ENCODE results near the gene PICALM. TPM values are rescaled to one million over a fixed set of nuclear protein-coding genes. Genes with fewer than 3 reads are reported as not detected.

PICALM gene
- total and polyA plus RNA-seq, 9 of the 15 experiments (the other 6 are each of a cell fraction or from before 2014, with no cell fraction given), result 41.3 to 990 (median 309) TPM

- TF ChIP-seq, protein P1, sequence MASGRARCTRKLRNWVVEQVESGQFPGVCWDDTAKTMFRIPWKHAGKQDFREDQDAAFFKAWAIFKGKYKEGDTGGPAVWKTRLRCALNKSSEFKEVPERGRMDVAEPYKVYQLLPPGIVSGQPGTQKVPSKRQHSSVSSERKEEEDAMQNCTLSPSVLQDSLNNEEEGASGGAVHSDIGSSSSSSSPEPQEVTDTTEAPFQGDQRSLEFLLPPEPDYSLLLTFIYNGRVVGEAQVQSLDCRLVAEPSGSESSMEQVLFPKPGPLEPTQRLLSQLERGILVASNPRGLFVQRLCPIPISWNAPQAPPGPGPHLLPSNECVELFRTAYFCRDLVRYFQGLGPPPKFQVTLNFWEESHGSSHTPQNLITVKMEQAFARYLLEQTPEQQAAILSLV (tag; IDR thresholded peaks at IDR 0.05), result no peak
- TF ChIP-seq MECOM (CRISPR knock-in tag; IDR thresholded peaks at IDR 0.05), result peak; percentile 10; the same call in 1 of the 2 replicates
- no peak for TF ChIP-seq ZNF707 (CRISPR knock-in tag; conservative IDR thresholded peaks at IDR 0.05)
- TF ChIP-seq KAT7 (CRISPR knock-in tag; IDR thresholded peaks at IDR 0.05; ENCODE audit: borderline replicate concordance), result peak; percentile 67; the same call in 1 of the 2 replicates
- no peak for TF ChIP-seq NR3C1 (CRISPR knock-in tag; IDR thresholded peaks at IDR 0.05)
- no peak for TF ChIP-seq TAF15 (IDR thresholded peaks at IDR 0.05; ENCODE audit: low read depth, low read length)
Measured at GRCh38 chr11:86067851-86068137, 1.1 kb downstream of the PICALM start (continued).

GRCh38 chr11:86067009-86067850, 1.7 kb downstream of the PICALM start:
- CTCF ChIA-PET (ENCODE audit: low intra/inter-chr PET ratio), result interaction anchor here (1.1 kb wide), 1 partner anchor 152 kb away, joined by 4 read pairs; no protein-coding TSS in a partner anchor
- Histone ChIP-seq H3K79me2 (ENCODE audit: control insufficient read depth, insufficient read depth, low read length) (peaks cover 67% of the 10 kb centered on the region), H3K9me1 (ENCODE audit: control insufficient read depth, insufficient read depth, low read length) (no peaks in the 10 kb centered on the region), H2AFZ (ENCODE audit: low read depth, low read length) (no peak overlapping the region), H3K4me2 (ENCODE audit: insufficient read depth, low read length) (peak overlapping the region; percentile 94), H3K36me3 (ENCODE audit: control insufficient read depth, insufficient read depth, low read length) (peaks cover 10% of the 10 kb centered on the region; the same call in 1 of the 3 replicates), H4K20me1 (replicated peaks; ENCODE audit: control insufficient read depth, insufficient read depth, low read length) (peaks cover 8% of the 10 kb centered on the region; the same call in 1 of the 2 replicates), H3K4me3 (peak overlapping the region; percentile 64), H3K27me3 (ENCODE audit: control insufficient read depth in 2 of 2, insufficient read depth in 2 of 2, low read length in 2 of 2) (no peaks in the 10 kb centered on the region), H3K4me1 (replicated peaks in 1 of 2; ENCODE audit: control insufficient read depth in 2 of 2, insufficient read depth in 2 of 2, low read length in 2 of 2) (peaks cover 1 to 29% of the 10 kb centered on the region in 2 experiments; a peak in 3 of 5 replicates), H3K9ac (ENCODE audit: insufficient read depth in 1 of 2, low read depth in 2 of 2, low read length in 2 of 2) (peak overlapping the region; percentile 91 to 96), H3K9me3 (replicated peaks; ENCODE audit: control insufficient read depth, insufficient read depth, low read depth, low read length) (no peaks in the 10 kb centered on the region), H3K27ac (ENCODE audit: extremely low read depth, low read depth, low read length) (peak overlapping the region; percentile 90)
- TSS peak; percentile 35 for BruUV-seq (replicated peaks)
- intact Hi-C loops (cut with micrococcal nuclease) (loop anchor here (5.0 kb wide), 1 partner anchor 405 kb away; no protein-coding TSS in a partner anchor), in situ Hi-C loops (cut with MboI) (no loop called here)
- peak in 3 of 4 experiments; percentile 18 to 67 (median 22) for DNase-seq (ENCODE audit: extremely low read depth in 1 of 4, low spot score in 3 of 4)
- POLR2A ChIA-PET, result interaction anchor here (0.5 to 2.2 kb wide), 10 partner anchors 8 to 179 kb away, joined by 3 to 12 read pairs (median 4); no protein-coding TSS in a partner anchor
- peak; percentile 40 for FAIRE-seq
- under 1% methylated on average over 11 of the region's 11 CpGs for WGBS (ENCODE audit: insufficient coverage, low coverage, missing lambda C conversion rate)
- peak; percentile 1 for ATAC-seq
- TF ChIP-seq MAFG (tag; conservative IDR thresholded peaks at IDR 0.05) (0 out of 2 replicates have a peak, but pooled peaks have one; percentile 22), RBFOX2 (IDR thresholded peaks at IDR 0.05; ENCODE audit: low read depth, low read length) (0 out of 2 replicates have a peak, but pooled peaks have one; percentile 33), SRF (CRISPR knock-in tag; IDR thresholded peaks at IDR 0.05) (no peak), ZNF717 (CRISPR knock-in tag; IDR thresholded peaks at IDR 0.05) (no peak), MAFF (IDR thresholded peaks at IDR 0.05; ENCODE audit: low read length) (0 out of 2 replicates have a peak, but pooled peaks have one; percentile 9), SIN3A (IDR thresholded peaks at IDR 0.05; ENCODE audit: borderline replicate concordance in 2 of 2, control insufficient read depth in 1 of 2, low read depth in 2 of 2, low read length in 2 of 2) (peak in 1 of 2 experiments; percentile 11; a peak in 1 of 4 replicates), MEIS2 (IDR thresholded peaks at IDR 0.05; ENCODE audit: partially characterized antibody) (no peak), ELF2 (CRISPR knock-in tag; IDR thresholded peaks at IDR 0.05) (0 out of 2 replicates have a peak, but pooled peaks have one; percentile 40), NCOA2 (IDR thresholded peaks at IDR 0.05; ENCODE audit: partially characterized antibody in 2 of 2) (no peak), SMARCA4 (IDR thresholded peaks at IDR 0.05) (peak; percentile 8; the same call in 1 of the 2 replicates), HES1 (IDR thresholded peaks at IDR 0.05; ENCODE audit: low read depth) (0 out of 2 replicates have a peak, but pooled peaks have one; percentile 5), HNRNPLL (IDR thresholded peaks at IDR 0.05; ENCODE audit: low read depth, low read length, poor library complexity, severe bottlenecking) (peak; percentile 14)

Measured in K562 (cell line).